Stimulated activated naive CD4-positive, alpha-beta T cell (primary cell): Measurements from ENCODE around the gene FOXI3.
A peak's percentile ranks its signal among the peaks of the same experiment; 100 is the strongest.

ENCODE experiments used
- DNase-seq, 6 experiments: peaks; one replicate each; lab custom pipeline; 2025; lab: John Stamatoyannopoulos, UW

Gene FOXI3

GRCh38 chr2:88452565-88452905 lies at the start of gene FOXI3:
Gene FOXI3 (minus strand): TSS chr2:88452693. CDS start chr2:88452535, 158 bp downstream.
- no peak for DNase-seq

GRCh38 chr2:88500691-88501090 lies 48.2 kb upstream of the FOXI3 start:
- no peak for DNase-seq

- no peak for DNase-seq
Measured at GRCh38 chr2:88499204-88499603, 46.7 kb upstream of the FOXI3 start.

- DNase-seq = no peak
Measured at GRCh38 chr2:88493481-88493880, 41.0 kb upstream of the FOXI3 start.

GRCh38 chr2:88492002-88492401 lies 39.5 kb upstream of the FOXI3 start:
- DNase-seq = no peak

- DNase-seq = no peak
Measured at GRCh38 chr2:88489181-88489580, 36.7 kb upstream of the FOXI3 start.

- no peak for DNase-seq
Measured at GRCh38 chr2:88483200-88483599, 30.7 kb upstream of the FOXI3 start.

- no peak for DNase-seq
Measured at GRCh38 chr2:88481691-88482336, 29.3 kb upstream of the FOXI3 start.

- DNase-seq = no peak
Measured at GRCh38 chr2:88472811-88473210, 20.3 kb upstream of the FOXI3 start.

- no peak for DNase-seq
Measured at GRCh38 chr2:88471083-88471942, 18.8 kb upstream of the FOXI3 start.

GRCh38 chr2:88469202-88470114 lies 17.0 kb upstream of the FOXI3 start:
- DNase-seq = no peak

- no peak for DNase-seq
Measured at GRCh38 chr2:88464153-88464552, 11.7 kb upstream of the FOXI3 start.

GRCh38 chr2:88458633-88459032 lies 6.1 kb upstream of the FOXI3 start:
- DNase-seq = no peak

- DNase-seq = peak in 2 of 6 experiments; percentile 2 to 8
Measured at GRCh38 chr2:88452980-88453582, 588 bp upstream of the FOXI3 start.

GRCh38 chr2:88451811-88452564 lies 505 bp downstream of the FOXI3 start:
- peak in 2 of 6 experiments; percentile 4 to 6 for DNase-seq

GRCh38 chr2:88450925-88451810 lies 1.3 kb downstream of the FOXI3 start:
- no peak for DNase-seq

- no peak for DNase-seq
Measured at GRCh38 chr2:88450186-88450585, 2.3 kb downstream of the FOXI3 start.

- no peak for DNase-seq
Measured at GRCh38 chr2:88448248-88448647, 4.2 kb downstream of the FOXI3 start.

- no peak for DNase-seq
Measured at GRCh38 chr2:88443353-88443938, 9.0 kb downstream of the FOXI3 start.

GRCh38 chr2:88442473-88442872 lies 10.0 kb downstream of the FOXI3 start:
- no peak for DNase-seq
